ENCODE data around the gene TLE7.

The TLE7 gene

DNA sequence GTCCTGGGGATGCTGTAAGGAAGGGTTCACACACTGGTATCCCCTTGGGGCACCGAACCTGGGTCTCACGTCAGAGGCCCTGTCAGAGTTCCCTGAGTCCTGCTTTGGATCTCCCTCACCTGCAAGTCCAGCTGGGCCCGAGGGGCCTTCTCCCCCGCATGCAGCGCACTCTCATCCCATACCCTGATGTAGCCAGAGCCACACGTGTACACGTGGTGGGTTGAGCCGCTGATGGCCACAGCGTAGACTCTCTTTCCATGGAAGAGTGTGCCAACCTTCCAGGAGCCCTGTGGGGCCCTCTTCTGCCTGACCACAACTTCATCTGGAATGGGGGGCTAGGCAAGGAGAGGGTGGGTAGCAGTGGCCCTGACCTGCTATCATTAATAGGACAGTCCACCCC is 9.9 kb downstream of the TLE7 start:
- Mint-ChIP-seq H3K9me3 (peaks cover 10% of the 10 kb centered on the region), H3K36me3 (ENCODE audit: low read depth) (no peaks in the 10 kb centered on the region), H3K27ac (no peak overlapping the region), H3K4me1 (no peaks in the 10 kb centered on the region), H3K4me3 (no peak overlapping the region), H3K27me3 (ENCODE audit: low read depth, poor library complexity) (peaks cover 58% of the 10 kb centered on the region)
- DNase-seq, result no peak
- TF ChIP-seq CTCF (IDR thresholded peaks at IDR 0.05), result no peak

DNA sequence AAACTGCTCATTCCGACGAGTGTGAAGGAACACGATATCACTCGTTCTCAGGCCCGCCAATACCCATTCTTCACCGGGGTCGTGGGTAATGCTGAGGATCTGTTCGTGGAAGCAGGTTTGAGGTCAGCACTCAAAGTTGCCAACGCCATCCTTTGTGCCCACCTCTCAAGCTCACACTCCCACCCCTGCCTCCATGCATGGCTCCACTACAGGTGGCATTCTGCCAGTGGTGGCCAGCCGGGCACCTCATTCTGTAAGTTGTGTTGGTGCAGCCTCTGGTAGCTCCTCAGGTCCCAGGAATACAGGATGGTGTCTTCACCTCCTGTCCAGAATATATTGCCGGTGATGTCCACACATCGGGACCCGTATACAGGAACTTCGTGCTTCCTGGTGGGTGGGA is 10.7 kb downstream of the TLE7 start:
- Mint-ChIP-seq H3K9me3 (peaks cover 15% of the 10 kb centered on the region), H3K4me1 (no peaks in the 10 kb centered on the region), H3K4me3 (no peak overlapping the region), H3K27ac (no peak overlapping the region), H3K27me3 (ENCODE audit: low read depth, poor library complexity) (peaks cover 62% of the 10 kb centered on the region), H3K36me3 (ENCODE audit: low read depth) (no peaks in the 10 kb centered on the region)
- DNase-seq, result no peak
- no peak for TF ChIP-seq CTCF (IDR thresholded peaks at IDR 0.05)

GRCh38 chr16:71430744-71431143 is 11.1 kb downstream of the TLE7 start:
- Mint-ChIP-seq H3K4me1 (no peaks in the 10 kb centered on the region), H3K27me3 (ENCODE audit: low read depth, poor library complexity) (peaks cover 63% of the 10 kb centered on the region), H3K9me3 (peaks cover 15% of the 10 kb centered on the region), H3K4me3 (no peak overlapping the region), H3K27ac (no peak overlapping the region), H3K36me3 (ENCODE audit: low read depth) (no peaks in the 10 kb centered on the region)
- TF ChIP-seq CTCF (IDR thresholded peaks at IDR 0.05), result no peak
- DNase-seq, result no peak

GRCh38 chr16:71429581-71429980 is 12.3 kb downstream of the TLE7 start:
- no peak for DNase-seq
- no peak overlapping the region for H3K27ac Mint-ChIP-seq
- H3K4me1 Mint-ChIP-seq, result no peaks in the 10 kb centered on the region
- H3K36me3 Mint-ChIP-seq (ENCODE audit: low read depth), result no peaks in the 10 kb centered on the region
- no peak for TF ChIP-seq CTCF (IDR thresholded peaks at IDR 0.05)
- H3K27me3 Mint-ChIP-seq (ENCODE audit: low read depth, poor library complexity), result peaks cover 72% of the 10 kb centered on the region
- peaks cover 15% of the 10 kb centered on the region for H3K9me3 Mint-ChIP-seq
- H3K4me3 Mint-ChIP-seq, result no peak overlapping the region

GRCh38 chr16:71428883-71429282 is 13.0 kb downstream of the TLE7 start:
- Mint-ChIP-seq H3K4me1 (no peaks in the 10 kb centered on the region), H3K36me3 (ENCODE audit: low read depth) (no peaks in the 10 kb centered on the region), H3K9me3 (peaks cover 15% of the 10 kb centered on the region), H3K27ac (no peak overlapping the region), H3K27me3 (ENCODE audit: low read depth, poor library complexity) (peaks cover 73% of the 10 kb centered on the region), H3K4me3 (no peak overlapping the region)
- DNase-seq, result no peak
- no peak for TF ChIP-seq CTCF (IDR thresholded peaks at IDR 0.05)

DNA sequence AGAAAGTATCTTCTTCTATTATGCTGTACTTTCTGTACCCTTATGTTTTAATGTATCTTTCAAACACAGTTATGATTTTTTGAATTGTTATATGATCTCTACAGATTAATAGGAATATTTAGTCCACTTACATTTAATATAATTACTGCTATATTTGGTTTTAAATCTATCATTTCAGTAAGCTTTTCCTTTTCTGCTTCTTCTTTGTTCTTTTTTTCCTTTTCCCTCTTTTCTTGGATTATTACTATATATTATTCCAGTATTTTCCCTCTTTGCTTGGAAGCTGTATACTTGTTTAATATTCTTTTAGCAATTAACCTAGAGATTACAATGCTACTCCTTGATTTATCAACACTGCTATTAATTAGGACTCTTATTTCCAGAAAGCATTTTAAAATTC is 13.5 kb downstream of the TLE7 start:
- no peak for TF ChIP-seq CTCF (IDR thresholded peaks at IDR 0.05)
- no peak for DNase-seq
- Mint-ChIP-seq H3K27ac (no peak overlapping the region), H3K4me3 (no peak overlapping the region), H3K4me1 (no peaks in the 10 kb centered on the region), H3K9me3 (peaks cover 15% of the 10 kb centered on the region), H3K27me3 (ENCODE audit: low read depth, poor library complexity) (peaks cover 74% of the 10 kb centered on the region), H3K36me3 (ENCODE audit: low read depth) (no peaks in the 10 kb centered on the region)

Data from nephron progenitor cell (in vitro differentiated cells).